Esophagus squamous epithelium (tissue), 4 donors: Measurements from ENCODE around the gene PUM1.

Source experiments
- POLR2A ChIP-seq, 4 donors: fragments of 450-650 bp; IDR thresholded peaks; one replicate each; pipeline ENCODE4 v1.6.1; 2017; ENCODE audit warnings: antibody characterized with exemption in 4 of 4, mild to moderate bottlenecking in 4 of 4, moderate library complexity in 3 of 4
- TF ChIP-seq, protein P1 (sequence below), 6 experiments: fragments of 450-650 bp in 4 of 6; fragments of 200-600 bp in 2 of 6; sonication (generic) in 2 of 6; IDR thresholded peaks; one replicate each; pipeline ENCODE4 v1.5.1; 2016 to 2019; ENCODE audit warnings: antibody characterized with exemption in 6 of 6, mild to moderate bottlenecking in 4 of 6, moderate library complexity in 4 of 6

DNA sequence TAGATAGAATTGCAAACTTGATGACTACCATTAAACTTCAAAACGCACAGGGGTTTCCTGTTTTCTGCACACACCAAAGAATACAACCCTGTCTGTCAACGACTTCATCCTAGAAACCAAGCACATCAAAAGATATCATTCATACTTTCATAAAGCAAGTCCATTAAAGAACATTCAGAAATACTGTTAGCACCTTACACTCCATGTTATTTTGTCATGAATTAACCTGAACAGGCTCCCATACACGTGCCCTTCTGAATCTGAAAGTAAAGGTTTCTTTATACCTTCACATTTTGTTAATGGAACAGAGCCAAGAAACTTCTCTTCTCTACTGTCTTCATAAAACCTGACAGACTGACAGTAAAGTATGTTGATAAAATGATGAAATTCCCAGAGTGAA, 46.1 kb downstream of the PUM1 start:
- TF ChIP-seq, protein P1, sequence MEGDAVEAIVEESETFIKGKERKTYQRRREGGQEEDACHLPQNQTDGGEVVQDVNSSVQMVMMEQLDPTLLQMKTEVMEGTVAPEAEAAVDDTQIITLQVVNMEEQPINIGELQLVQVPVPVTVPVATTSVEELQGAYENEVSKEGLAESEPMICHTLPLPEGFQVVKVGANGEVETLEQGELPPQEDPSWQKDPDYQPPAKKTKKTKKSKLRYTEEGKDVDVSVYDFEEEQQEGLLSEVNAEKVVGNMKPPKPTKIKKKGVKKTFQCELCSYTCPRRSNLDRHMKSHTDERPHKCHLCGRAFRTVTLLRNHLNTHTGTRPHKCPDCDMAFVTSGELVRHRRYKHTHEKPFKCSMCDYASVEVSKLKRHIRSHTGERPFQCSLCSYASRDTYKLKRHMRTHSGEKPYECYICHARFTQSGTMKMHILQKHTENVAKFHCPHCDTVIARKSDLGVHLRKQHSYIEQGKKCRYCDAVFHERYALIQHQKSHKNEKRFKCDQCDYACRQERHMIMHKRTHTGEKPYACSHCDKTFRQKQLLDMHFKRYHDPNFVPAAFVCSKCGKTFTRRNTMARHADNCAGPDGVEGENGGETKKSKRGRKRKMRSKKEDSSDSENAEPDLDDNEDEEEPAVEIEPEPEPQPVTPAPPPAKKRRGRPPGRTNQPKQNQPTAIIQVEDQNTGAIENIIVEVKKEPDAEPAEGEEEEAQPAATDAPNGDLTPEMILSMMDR (IDR thresholded peaks at IDR 0.05) = no peak
- TF ChIP-seq POLR2A (IDR thresholded peaks at IDR 0.05) = no peak
